ENCODE results near the gene ZNF619.

GRCh38 chr3:40432793-40433192 is 44.1 kb upstream of the ZNF619 start:
- TF ChIP-seq CTCF (IDR thresholded peaks at IDR 0.05; ENCODE audit: insufficient read depth, low read length) = no peak
- no peak for TF ChIP-seq POLR2AphosphoS5 (IDR thresholded peaks at IDR 0.05; ENCODE audit: low read depth)

All from HL-60 (cell line).